MCF 10A (cell line): ENCODE measurements around the gene SDR42E2. TPM values are rescaled to one million over a fixed set of nuclear protein-coding genes. Genes with fewer than 3 reads are reported as not detected.

ENCODE experiments used
- BruUV-seq: library from RNA; stranded (reverse); fragments of 400-500 nt; replicated peaks from 2 replicates; lab custom pipeline; 2021; lab: Mats Ljungman, UMichigan
- CTCF ChIA-PET: fragments of 300-600 bp; sonication (Branson Sonifier 250); formaldehyde crosslinking; extraction: SDS; loops from one replicate; lab custom pipeline; 2021; ENCODE audit warnings: antibody characterized with exemption, inconsistent platforms; lab: Yijun Ruan, JAX
- POLR2A ChIA-PET: fragments of 300-600, 350-650 bp; sonication (Branson Sonifier 250); formaldehyde crosslinking; extraction: SDS; loops from one replicate; lab custom pipeline; 2020; ENCODE audit warnings: antibody characterized with exemption, inconsistent platforms; lab: Yijun Ruan, JAX
- DNase-seq: peaks from one replicate; pipeline ENCODE4 v3.0.0-alpha.2; 2018; ENCODE audit not compliant: unreplicated experiment
- H3K27ac Mint-ChIP-seq: one replicate; pipeline ENCODE4 v1.8.0; 2022; ENCODE audit warnings: mild to moderate bottlenecking, low read depth, mixed read lengths; ENCODE audit not compliant: unreplicated experiment
- H3K27me3 Mint-ChIP-seq: one replicate; pipeline ENCODE4 v1.8.0; 2022; ENCODE audit warnings: mixed read lengths; ENCODE audit not compliant: insufficient read depth, unreplicated experiment
- H3K36me3 Mint-ChIP-seq: one replicate; pipeline ENCODE4 v1.8.0; 2022; ENCODE audit warnings: mild to moderate bottlenecking, moderate library complexity, mixed read lengths; ENCODE audit not compliant: insufficient read depth, unreplicated experiment
- H3K4me1 Mint-ChIP-seq: one replicate; pipeline ENCODE4 v1.8.0; 2022; ENCODE audit warnings: mixed read lengths; ENCODE audit not compliant: insufficient read depth, unreplicated experiment
- H3K4me3 Mint-ChIP-seq: one replicate; pipeline ENCODE4 v1.8.0; 2022; ENCODE audit warnings: mild to moderate bottlenecking, moderate library complexity, mixed read lengths; ENCODE audit not compliant: unreplicated experiment
- H3K9me3 Mint-ChIP-seq: one replicate; pipeline ENCODE4 v1.8.0; 2022; ENCODE audit warnings: mixed read lengths; ENCODE audit not compliant: unreplicated experiment
- CTCF ChIP-seq: fragments of 200-600 bp; IDR thresholded peaks from one replicate; pipeline ENCODE4 v1.8.0; 2022; ENCODE audit warnings: antibody characterized with exemption, mild to moderate bottlenecking; ENCODE audit not compliant: unreplicated experiment
- intact Hi-C: fragments of 100-400 bp; cut with micrococcal nuclease; formaldehyde crosslinking; loops from 2 replicates; pipeline ENCODE4 v1.14.1; 2022
- total RNA-seq: library from RNA; stranded (reverse); gene quantifications from 2 replicates; pipeline ENCODE4 v1.2.3, GENCODE V29; 2022

Gene SDR42E2
- total RNA-seq, 1 experiment from 2014 or later: not detected

GRCh38 chr16:22222006-22222405 lies 59.7 kb downstream of the SDR42E2 start:
- intact Hi-C loops: no loop called here
- peaks cover 25% of the 10 kb centered on the region for H3K36me3 Mint-ChIP-seq
- peaks cover 5% of the 10 kb centered on the region for H3K4me1 Mint-ChIP-seq
- POLR2A ChIA-PET: interaction anchor here (1.2 kb wide), 1 partner anchor 53 kb away, joined by 4 read pairs; no protein-coding TSS in a partner anchor
- no TSS peak for BruUV-seq
- CTCF ChIA-PET: interaction anchor here (0.5 to 1.1 kb wide), 3 partner anchors 15 to 285 kb away, joined by 3 read pairs; no protein-coding TSS in a partner anchor
- no peak for TF ChIP-seq CTCF
- no peak overlapping the region for H3K27ac Mint-ChIP-seq
- DNase-seq: no peak
- no peaks in the 10 kb centered on the region for H3K9me3 Mint-ChIP-seq
- no peak overlapping the region for H3K4me3 Mint-ChIP-seq
- no peaks in the 10 kb centered on the region for H3K27me3 Mint-ChIP-seq

- no peak for DNase-seq
- Mint-ChIP-seq H3K27ac (no peak overlapping the region), H3K9me3 (no peaks in the 10 kb centered on the region), H3K4me1 (peaks cover 5% of the 10 kb centered on the region), H3K27me3 (no peaks in the 10 kb centered on the region), H3K4me3 (no peak overlapping the region), H3K36me3 (peaks cover 27% of the 10 kb centered on the region)
- POLR2A ChIA-PET: no interaction called here
- no peak for TF ChIP-seq CTCF
- intact Hi-C loops: no loop called here
- CTCF ChIA-PET: interaction anchor here (1.1 kb wide), 1 partner anchor 14 kb away, joined by 4 read pairs; no protein-coding TSS in a partner anchor
- no TSS peak for BruUV-seq
These were observed 60.7 kb downstream of the SDR42E2 start for GRCh38 chr16:22222998-22223397.

- H3K9me3 Mint-ChIP-seq: no peaks in the 10 kb centered on the region
- no peaks in the 10 kb centered on the region for H3K27me3 Mint-ChIP-seq
- ChIA-PET CTCF (interaction anchor here (0.5 kb wide), 1 partner anchor 166 kb away, joined by 4 read pairs; no protein-coding TSS in a partner anchor), POLR2A (no interaction called here)
- peaks cover 5% of the 10 kb centered on the region for H3K4me1 Mint-ChIP-seq
- no peak overlapping the region for H3K4me3 Mint-ChIP-seq
- intact Hi-C loops: no loop called here
- peaks cover 43% of the 10 kb centered on the region for H3K36me3 Mint-ChIP-seq
- BruUV-seq: no TSS peak
- TF ChIP-seq CTCF: no peak
- DNase-seq: no peak
- no peak overlapping the region for H3K27ac Mint-ChIP-seq
These were observed 62.8 kb downstream of the SDR42E2 start for GRCh38 chr16:22225060-22225459.

- Mint-ChIP-seq H3K4me3 (no peak overlapping the region), H3K4me1 (peaks cover 9% of the 10 kb centered on the region), H3K36me3 (peaks cover 66% of the 10 kb centered on the region), H3K27me3 (no peaks in the 10 kb centered on the region), H3K9me3 (no peaks in the 10 kb centered on the region), H3K27ac (no peak overlapping the region)
- BruUV-seq: no TSS peak
- intact Hi-C loops: no loop called here
- no peak for TF ChIP-seq CTCF
- CTCF ChIA-PET: interaction anchor here (0.6 to 1.4 kb wide), 5 partner anchors 19 to 70 kb away, joined by 3 to 6 read pairs (median 5); no protein-coding TSS in a partner anchor
- DNase-seq: no peak
- POLR2A ChIA-PET: interaction anchor here (0.6 to 1.6 kb wide), 6 partner anchors 23 to 222 kb away, joined by 3 to 5 read pairs (median 4); partner anchors contain the start of genes EEF2K and MOSMO
These were observed 67.6 kb downstream of the SDR42E2 start for GRCh38 chr16:22229889-22230288.
